Bronchial epithelial cell (primary cell): Measurements from ENCODE around the gene ATP5F1D. TPM values are rescaled to one million over a fixed set of nuclear protein-coding genes. Genes with fewer than 3 reads are reported as not detected.

Experiments used
- DNase-seq: peaks from one replicate; pipeline ENCODE4 v3.0.0-alpha.2; 2010; ENCODE audit warnings: low read depth
- FAIRE-seq: peaks from 2 replicates; lab custom pipeline; 2011; peaks lifted over from hg19 to GRCh38; lab: Jason Lieb, UNC
- H3K27me3 ChIP-seq: 2 replicates; pipeline ENCODE4 v1.5.1; 2011; ENCODE audit warnings: low read length; ENCODE audit not compliant: control insufficient read depth, insufficient read depth
- H3K36me3 ChIP-seq: 2 replicates; pipeline ENCODE4 v1.5.1; 2011; ENCODE audit warnings: low read length; ENCODE audit not compliant: control insufficient read depth, insufficient read depth
- H3K4me3 ChIP-seq: 2 replicates; pipeline ENCODE4 v1.5.1; 2011; ENCODE audit warnings: mild to moderate bottlenecking, low read depth, low read length, control low read depth
- CTCF ChIP-seq: IDR thresholded peaks from 2 replicates; pipeline ENCODE4 v1.5.1; 2011; ENCODE audit warnings: mild to moderate bottlenecking, moderate library complexity, low read length, control low read depth, inconsistent platforms; ENCODE audit not compliant: insufficient read depth, severe bottlenecking
- total RNA-seq: library from RNA; depleted of rRNA; stranded (reverse); fragments of >200 nt; gene quantifications from 2 replicates; pipeline ENCODE4 v1.2.1, GENCODE V29; 2014

ATP5F1D gene
- total RNA-seq, 1 donor from 2014 or later, result 8.7 TPM

GRCh38 chr19:1214862-1215731 is 26.5 kb upstream of the ATP5F1D start:
- H3K27me3 ChIP-seq, result no peaks in the 10 kb centered on the region
- H3K36me3 ChIP-seq, result peaks cover 6% of the 10 kb centered on the region
- FAIRE-seq (no peak), DNase-seq (peak; percentile 45)
- no peak overlapping the region for H3K4me3 ChIP-seq
- no peak for TF ChIP-seq CTCF

DNA sequence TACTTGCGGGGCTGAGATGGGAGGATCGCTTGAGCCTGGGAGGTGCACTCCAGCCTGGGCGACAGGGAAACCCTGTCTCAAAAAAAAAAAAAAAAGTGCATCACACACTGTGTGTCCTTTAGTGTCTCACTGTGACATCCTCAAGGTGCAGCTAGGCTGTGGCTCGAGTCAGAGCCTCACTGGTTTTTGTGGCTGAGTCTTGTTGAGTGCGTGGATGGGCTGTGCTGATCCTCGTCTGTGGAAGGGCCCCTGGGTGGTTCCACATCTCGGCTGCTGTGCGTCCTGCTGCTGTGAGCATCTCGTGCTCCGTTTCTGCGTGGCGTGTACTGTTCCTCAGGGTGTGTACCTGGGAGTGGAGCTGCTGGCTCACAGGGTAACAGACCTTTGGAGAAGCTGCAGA is 24.8 kb upstream of the ATP5F1D start:
- no peak overlapping the region for H3K4me3 ChIP-seq
- no peak for TF ChIP-seq CTCF
- H3K27me3 ChIP-seq, result no peaks in the 10 kb centered on the region
- DNase-seq (no peak), FAIRE-seq (peak; percentile 66)
- peaks cover 15% of the 10 kb centered on the region for H3K36me3 ChIP-seq

DNA sequence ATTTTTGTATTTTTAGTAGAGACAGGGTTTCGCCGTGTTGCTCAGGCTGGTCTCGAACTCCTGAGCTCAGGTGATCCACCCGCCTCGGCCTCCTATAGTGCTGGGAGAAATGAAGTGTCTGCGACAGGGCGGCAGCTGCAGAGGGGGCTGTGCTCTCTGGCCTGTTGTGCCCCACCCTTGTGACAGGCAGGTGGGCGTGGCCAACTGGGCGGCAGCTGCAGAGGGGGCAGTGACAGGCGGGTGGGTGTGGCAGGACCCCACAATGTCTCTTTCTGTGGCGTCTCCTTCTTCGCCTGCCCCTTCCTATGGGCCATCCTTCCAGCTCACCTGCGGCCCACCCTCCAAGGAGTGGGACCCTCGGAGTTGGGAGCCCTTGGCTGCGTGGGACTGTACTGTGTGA is 24.2 kb upstream of the ATP5F1D start:
- no peak for TF ChIP-seq CTCF
- no peaks in the 10 kb centered on the region for H3K27me3 ChIP-seq
- DNase-seq, result no peak
- H3K36me3 ChIP-seq, result peaks cover 15% of the 10 kb centered on the region
- FAIRE-seq, result no peak
- no peak overlapping the region for H3K4me3 ChIP-seq

- Histone ChIP-seq H3K27me3 (no peaks in the 10 kb centered on the region), H3K4me3 (no peak overlapping the region), H3K36me3 (peaks cover 23% of the 10 kb centered on the region)
- FAIRE-seq (no peak), DNase-seq (no peak)
- no peak for TF ChIP-seq CTCF
These were observed 22.6 kb upstream of the ATP5F1D start for GRCh38 chr19:1218751-1219567.

DNA sequence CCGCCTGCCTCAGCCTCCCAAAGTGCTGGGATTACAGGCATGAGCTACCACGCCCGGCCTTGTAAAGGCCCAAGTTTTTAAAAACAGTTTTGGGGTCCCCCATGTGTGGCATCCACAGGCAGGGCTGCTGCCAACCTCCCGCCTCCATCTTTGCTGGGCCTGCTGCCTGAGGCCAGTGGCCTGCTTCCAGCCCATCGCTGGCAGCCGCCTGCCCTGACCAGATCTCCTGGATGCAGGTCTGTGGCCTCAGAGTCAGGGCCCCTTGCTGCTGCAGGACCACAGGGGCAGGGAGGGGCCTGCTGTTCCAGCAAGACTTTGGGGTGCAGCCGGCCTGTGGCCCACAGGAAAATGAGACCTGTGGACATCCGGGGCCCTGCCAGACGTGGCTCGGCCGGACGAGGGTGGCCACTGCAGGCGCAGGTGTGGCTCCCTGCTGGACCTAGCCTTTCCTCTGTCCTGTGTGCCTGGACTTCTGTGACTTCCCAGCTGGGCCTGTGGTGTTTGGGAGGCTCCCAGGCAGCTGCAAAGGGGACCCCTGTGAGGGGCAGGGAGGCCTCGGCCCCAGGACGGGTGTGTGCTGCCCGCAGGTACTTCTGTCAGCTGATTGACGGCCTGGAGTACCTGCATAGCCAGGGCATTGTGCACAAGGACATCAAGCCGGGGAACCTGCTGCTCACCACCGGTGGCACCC is 21.6 kb upstream of the ATP5F1D start:
- no peak for DNase-seq
- no peak for TF ChIP-seq CTCF
- H3K4me3 ChIP-seq, result no peak overlapping the region
- H3K36me3 ChIP-seq, result peaks cover 21% of the 10 kb centered on the region
- FAIRE-seq, result no peak
- H3K27me3 ChIP-seq, result no peaks in the 10 kb centered on the region
